ENCODE measurements around the gene ZCCHC14.
"Not testable (repeated sequence)": the region's sequence is repeated elsewhere in the genome, so short reads cannot be mapped to it uniquely, and the experiment has no call there.

ZCCHC14 gene

GRCh38 chr16:87507351-87508069 is 14.7 kb upstream of the ZCCHC14 start:
- no peak for DNase-seq (ENCODE audit: low read depth)
- TF ChIP-seq CTCF (IDR thresholded peaks at IDR 0.05; ENCODE audit: control insufficient read depth, insufficient read depth, low read depth, low read length, missing control alignments): no peak
- no peak overlapping the region for H3K4me3 ChIP-seq (ENCODE audit: control insufficient read depth, low read depth, low read length)

GRCh38 chr16:87506423-87507350 is 13.9 kb upstream of the ZCCHC14 start:
- TF ChIP-seq CTCF (IDR thresholded peaks at IDR 0.05; ENCODE audit: control insufficient read depth, insufficient read depth, low read depth, low read length, missing control alignments): no peak
- no peak overlapping the region for H3K4me3 ChIP-seq (ENCODE audit: control insufficient read depth, low read depth, low read length)
- DNase-seq (ENCODE audit: low read depth): no peak

GRCh38 chr16:87505834-87506233 is 13.0 kb upstream of the ZCCHC14 start:
- no peak for TF ChIP-seq CTCF (IDR thresholded peaks at IDR 0.05; ENCODE audit: control insufficient read depth, insufficient read depth, low read depth, low read length, missing control alignments)
- no peak for DNase-seq (ENCODE audit: low read depth)
- no peak overlapping the region for H3K4me3 ChIP-seq (ENCODE audit: control insufficient read depth, low read depth, low read length)

GRCh38 chr16:87503232-87503937 is 10.6 kb upstream of the ZCCHC14 start:
- H3K4me3 ChIP-seq (ENCODE audit: control insufficient read depth, low read depth, low read length); DNase-seq (ENCODE audit: low read depth): not testable (repeated sequence)

- TF ChIP-seq CTCF (IDR thresholded peaks at IDR 0.05; ENCODE audit: control insufficient read depth, insufficient read depth, low read depth, low read length, missing control alignments): no peak
- DNase-seq (ENCODE audit: low read depth): no peak
- no peak overlapping the region for H3K4me3 ChIP-seq (ENCODE audit: control insufficient read depth, low read depth, low read length)
These were observed 9.6 kb upstream of the ZCCHC14 start for GRCh38 chr16:87502308-87502969.

GRCh38 chr16:87501117-87501516 is 8.3 kb upstream of the ZCCHC14 start:
- DNase-seq (ENCODE audit: low read depth): no peak
- H3K4me3 ChIP-seq (ENCODE audit: control insufficient read depth, low read depth, low read length): no peak overlapping the region
- TF ChIP-seq CTCF (IDR thresholded peaks at IDR 0.05; ENCODE audit: control insufficient read depth, insufficient read depth, low read depth, low read length, missing control alignments): no peak

All from AG09309 (cell line).